Mammary epithelial cell (primary cell): Measurements from ENCODE around the gene ACER2.

Experiments used
- EZH2 ChIP-seq: IDR thresholded peaks from 2 replicates; pipeline ENCODE4 v1.6.1; 2012; ENCODE audit warnings: low read length, inconsistent platforms, borderline replicate concordance
- TF ChIP-seq, protein P1 (sequence below), 2 donors: IDR thresholded peaks in 1 of 2; conservative IDR thresholded peaks in 1 of 2; 2 replicates each; pipeline ENCODE4 v1.5.1; 2011 to 2012; ENCODE audit warnings: inconsistent platforms in 2 of 2, low read length in 2 of 2, mild to moderate bottlenecking in 2 of 2, control low read depth in 1 of 2, low read depth in 1 of 2; ENCODE audit not compliant: insufficient read depth in 1 of 2; ENCODE audit errors: extremely low read depth in 1 of 2

DNA sequence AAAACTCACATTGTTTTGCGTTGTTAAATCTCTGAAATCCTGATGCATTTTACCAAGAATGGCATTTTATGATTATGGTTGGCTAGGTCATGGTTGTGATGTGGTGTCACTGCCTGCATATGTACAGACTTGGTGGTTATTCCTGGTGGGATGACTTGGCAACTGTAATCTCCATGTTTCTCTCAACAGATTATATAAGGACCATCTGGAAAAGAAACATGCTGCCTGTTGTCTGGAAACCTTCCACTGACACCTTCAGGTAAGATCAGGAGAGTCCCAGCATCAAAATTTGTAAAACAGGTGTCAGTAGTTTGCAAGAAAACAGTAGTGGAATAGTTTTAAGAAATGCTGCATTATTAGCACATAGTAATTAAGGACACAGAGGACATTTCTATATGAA, 3.0 kb upstream of the ACER2 start:
- TF ChIP-seq, protein P1, sequence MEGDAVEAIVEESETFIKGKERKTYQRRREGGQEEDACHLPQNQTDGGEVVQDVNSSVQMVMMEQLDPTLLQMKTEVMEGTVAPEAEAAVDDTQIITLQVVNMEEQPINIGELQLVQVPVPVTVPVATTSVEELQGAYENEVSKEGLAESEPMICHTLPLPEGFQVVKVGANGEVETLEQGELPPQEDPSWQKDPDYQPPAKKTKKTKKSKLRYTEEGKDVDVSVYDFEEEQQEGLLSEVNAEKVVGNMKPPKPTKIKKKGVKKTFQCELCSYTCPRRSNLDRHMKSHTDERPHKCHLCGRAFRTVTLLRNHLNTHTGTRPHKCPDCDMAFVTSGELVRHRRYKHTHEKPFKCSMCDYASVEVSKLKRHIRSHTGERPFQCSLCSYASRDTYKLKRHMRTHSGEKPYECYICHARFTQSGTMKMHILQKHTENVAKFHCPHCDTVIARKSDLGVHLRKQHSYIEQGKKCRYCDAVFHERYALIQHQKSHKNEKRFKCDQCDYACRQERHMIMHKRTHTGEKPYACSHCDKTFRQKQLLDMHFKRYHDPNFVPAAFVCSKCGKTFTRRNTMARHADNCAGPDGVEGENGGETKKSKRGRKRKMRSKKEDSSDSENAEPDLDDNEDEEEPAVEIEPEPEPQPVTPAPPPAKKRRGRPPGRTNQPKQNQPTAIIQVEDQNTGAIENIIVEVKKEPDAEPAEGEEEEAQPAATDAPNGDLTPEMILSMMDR (conservative IDR thresholded peaks at IDR 0.05 in 1 of 2, IDR thresholded peaks at IDR 0.05 in 1 of 2; ENCODE audit: extremely low read depth in 1 of 2, insufficient read depth in 1 of 2, low read depth in 1 of 2, low read length in 2 of 2) = peak in 1 of 2 donors; percentile 4
- TF ChIP-seq EZH2 = no peak
